HG02840 (cell line): Measurements from ENCODE around the gene UQCR11.
"Not testable (repeated sequence)": the region's sequence is repeated elsewhere in the genome, so short reads cannot be mapped to it uniquely, and the experiment has no call there.

Source experiments
- ATAC-seq: cut with Tn5 transposase; IDR thresholded peaks from one replicate; pipeline ENCODE4 v1.9.1; 2021; ENCODE audit warnings: mild to moderate bottlenecking, moderate library complexity, moderate number of reproducible peaks; ENCODE audit not compliant: unreplicated experiment, low FRiP score

UQCR11 gene

GRCh38 chr19:1605236-1606137, at the start of gene UQCR11:
UQCR11 (minus strand) TSS chr19:1605462; CDS start chr19:1605409, 53 bp downstream.
- peak; percentile 82 for ATAC-seq

- ATAC-seq = no peak
These were observed 49.0 kb upstream of the UQCR11 start for GRCh38 chr19:1654178-1654792.

GRCh38 chr19:1653300-1653628, 48.0 kb upstream of the UQCR11 start:
- no peak for ATAC-seq

- ATAC-seq = peak; percentile 67
These were observed 47.4 kb upstream of the UQCR11 start, which contains the start of gene TCF3 for GRCh38 chr19:1652471-1653299. TCF3 (minus strand) TSS chr19:1652615; CDS start chr19:1650248, 2,367 bp downstream.

GRCh38 chr19:1651568-1652291, 46.5 kb upstream of the UQCR11 start:
- ATAC-seq = no peak

- ATAC-seq = no peak
These were observed 45.6 kb upstream of the UQCR11 start for GRCh38 chr19:1650650-1651567.

GRCh38 chr19:1649706-1650649, 44.7 kb upstream of the UQCR11 start:
- ATAC-seq = no peak

GRCh38 chr19:1648920-1649541, 43.8 kb upstream of the UQCR11 start:
- no peak for ATAC-seq

GRCh38 chr19:1648459-1648849, 43.2 kb upstream of the UQCR11 start:
- no peak for ATAC-seq

GRCh38 chr19:1647501-1648458, 42.5 kb upstream of the UQCR11 start:
- ATAC-seq = no peak

GRCh38 chr19:1646659-1647453, 41.6 kb upstream of the UQCR11 start:
- no peak for ATAC-seq

- no peak for ATAC-seq
These were observed 40.9 kb upstream of the UQCR11 start for GRCh38 chr19:1646149-1646548.

- no peak for ATAC-seq
These were observed 40.0 kb upstream of the UQCR11 start for GRCh38 chr19:1645299-1645698.

GRCh38 chr19:1644070-1644469, 38.8 kb upstream of the UQCR11 start:
- no peak for ATAC-seq

GRCh38 chr19:1640893-1641448, 35.7 kb upstream of the UQCR11 start:
- ATAC-seq = not testable (repeated sequence)
